DND-41 (cell line): Measurements from ENCODE around the gene SLC39A11.

Experiments used
- CTCF ChIP-seq: IDR thresholded peaks from 2 replicates; pipeline ENCODE4 v1.5.1; 2012; ENCODE audit warnings: borderline replicate concordance, low read length, moderate library complexity, mild to moderate bottlenecking; ENCODE audit not compliant: poor library complexity, severe bottlenecking; ENCODE audit errors: extremely low read depth
- EZH2 ChIP-seq: IDR thresholded peaks from 3 replicates; pipeline ENCODE4 v1.6.1; 2012; ENCODE audit warnings: borderline replicate concordance, low read depth, mild to moderate bottlenecking, moderate library complexity, low read length, inconsistent platforms; ENCODE audit not compliant: severe bottlenecking

GRCh38 chr17:72970797-72971196 lies 121.7 kb downstream of the SLC39A11 start:
- no peak for TF ChIP-seq CTCF
- TF ChIP-seq EZH2 = no peak
